Mucosa of gallbladder (tissue), 1 donor: ENCODE data around the gene TMUB1. TPM values are rescaled to one million over a fixed set of nuclear protein-coding genes. Genes with fewer than 3 reads are reported as not detected.

Experiments
- DNase-seq: peaks from one replicate; pipeline ENCODE4 v3.0.0-alpha.2; 2020; ENCODE audit warnings: low spot score
- total RNA-seq: library from RNA; stranded (reverse); gene quantifications from one replicate; pipeline ENCODE4 v1.2.1, GENCODE V29; 2021
- donor health status: DM: no; HTN: no; CAD: no.

Gene TMUB1
- total RNA-seq, 1 donor from 2014 or later = 69.1 TPM

DNA sequence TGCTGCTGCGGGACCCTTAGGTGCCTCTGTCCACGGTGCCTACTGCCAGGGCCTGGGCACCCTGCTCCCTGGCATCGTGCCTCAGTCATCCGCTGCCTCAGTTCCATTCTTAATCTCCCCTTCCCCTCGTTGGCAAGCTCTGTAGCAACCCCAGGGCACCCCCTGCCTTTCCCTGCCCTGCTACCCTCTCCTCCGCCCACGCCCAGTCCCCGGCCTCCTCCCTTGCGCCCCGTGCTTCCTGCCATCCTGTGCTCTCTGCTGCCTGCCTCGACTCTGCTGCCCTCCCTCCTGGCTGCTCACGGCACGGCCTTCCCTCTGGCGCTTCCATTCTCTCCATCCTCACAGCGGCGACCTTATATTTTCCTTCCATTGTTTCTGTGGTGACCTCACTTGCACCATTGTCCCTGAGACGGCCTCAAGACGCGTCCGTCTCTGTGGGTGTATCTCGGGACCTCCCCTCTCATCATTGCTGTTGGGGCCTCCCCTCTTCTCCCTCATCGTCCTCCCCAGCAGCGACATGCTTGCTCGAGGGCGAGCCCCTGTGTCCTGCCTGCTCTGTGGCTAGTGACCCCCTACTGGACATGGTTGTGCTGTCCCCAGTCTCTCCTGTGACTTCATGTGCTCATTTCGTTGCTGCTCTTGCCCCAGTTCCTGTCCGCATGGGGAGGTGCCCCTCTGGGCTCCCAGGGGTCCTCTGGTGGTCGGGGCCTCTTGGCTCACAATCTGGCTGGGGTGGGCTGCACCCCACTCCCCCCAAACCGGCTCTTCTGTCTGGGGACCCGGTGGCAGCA is 38.3 kb upstream of the TMUB1 start:
- no peak for DNase-seq

DNA sequence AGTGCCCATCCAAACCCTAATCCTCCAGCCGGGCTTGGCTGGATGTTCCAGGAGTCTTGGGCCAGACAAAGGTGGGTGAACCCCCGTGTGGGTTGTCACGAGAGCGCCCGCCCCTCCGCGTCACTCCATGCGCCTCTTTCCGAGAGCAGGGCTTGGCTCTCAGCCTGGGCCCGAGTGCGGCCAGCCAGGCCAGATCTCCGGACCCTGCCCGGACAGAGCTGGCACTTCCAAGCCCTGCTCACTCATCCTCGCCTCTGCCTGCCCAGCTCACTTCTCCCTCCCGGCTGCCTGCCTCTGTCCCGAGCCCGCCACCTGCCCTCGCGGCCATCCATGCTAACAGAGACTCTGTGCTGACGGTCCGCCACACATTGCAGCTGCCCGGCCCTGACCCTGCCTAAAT is 37.6 kb upstream of the TMUB1 start:
- DNase-seq = no peak

DNA sequence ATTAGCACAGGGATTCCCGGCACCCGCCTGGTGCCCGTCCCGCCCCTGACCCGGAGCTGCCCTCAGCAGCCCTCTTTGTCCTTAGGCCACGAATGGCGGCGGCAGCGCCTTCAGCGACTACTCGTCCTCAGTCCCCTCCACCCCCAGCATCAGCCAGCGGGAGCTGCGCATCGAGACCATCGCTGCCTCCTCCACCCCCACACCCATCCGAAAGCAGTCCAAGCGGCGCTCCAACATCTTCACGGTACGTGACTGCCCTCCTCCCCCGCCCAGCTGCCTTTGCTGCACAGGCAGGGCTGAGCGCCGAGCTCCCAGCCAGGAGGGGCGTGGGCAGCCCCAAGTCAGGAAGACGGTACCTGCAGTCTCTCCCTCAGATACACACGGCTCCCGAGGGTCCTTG is 36.6 kb upstream of the TMUB1 start:
- no peak for DNase-seq

DNA sequence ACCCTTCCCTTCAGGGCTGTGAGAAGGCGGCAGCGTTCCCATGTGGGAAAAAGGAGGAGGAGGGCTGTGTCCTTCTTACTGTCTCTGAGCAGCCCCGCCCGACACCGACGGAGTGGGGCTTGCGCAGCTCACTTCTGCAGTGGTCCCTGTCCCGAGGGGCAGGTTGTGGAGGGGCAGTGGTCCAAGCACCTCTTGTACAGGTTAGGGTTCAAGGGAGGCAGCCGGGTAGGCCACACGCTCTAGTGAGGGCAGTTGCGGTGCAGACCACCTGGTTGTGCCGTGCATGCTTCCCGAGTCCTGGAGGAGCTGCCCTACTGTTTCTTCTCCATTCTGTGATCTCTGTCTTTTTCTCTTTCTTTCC is 35.7 kb upstream of the TMUB1 start:
- DNase-seq = no peak

DNA sequence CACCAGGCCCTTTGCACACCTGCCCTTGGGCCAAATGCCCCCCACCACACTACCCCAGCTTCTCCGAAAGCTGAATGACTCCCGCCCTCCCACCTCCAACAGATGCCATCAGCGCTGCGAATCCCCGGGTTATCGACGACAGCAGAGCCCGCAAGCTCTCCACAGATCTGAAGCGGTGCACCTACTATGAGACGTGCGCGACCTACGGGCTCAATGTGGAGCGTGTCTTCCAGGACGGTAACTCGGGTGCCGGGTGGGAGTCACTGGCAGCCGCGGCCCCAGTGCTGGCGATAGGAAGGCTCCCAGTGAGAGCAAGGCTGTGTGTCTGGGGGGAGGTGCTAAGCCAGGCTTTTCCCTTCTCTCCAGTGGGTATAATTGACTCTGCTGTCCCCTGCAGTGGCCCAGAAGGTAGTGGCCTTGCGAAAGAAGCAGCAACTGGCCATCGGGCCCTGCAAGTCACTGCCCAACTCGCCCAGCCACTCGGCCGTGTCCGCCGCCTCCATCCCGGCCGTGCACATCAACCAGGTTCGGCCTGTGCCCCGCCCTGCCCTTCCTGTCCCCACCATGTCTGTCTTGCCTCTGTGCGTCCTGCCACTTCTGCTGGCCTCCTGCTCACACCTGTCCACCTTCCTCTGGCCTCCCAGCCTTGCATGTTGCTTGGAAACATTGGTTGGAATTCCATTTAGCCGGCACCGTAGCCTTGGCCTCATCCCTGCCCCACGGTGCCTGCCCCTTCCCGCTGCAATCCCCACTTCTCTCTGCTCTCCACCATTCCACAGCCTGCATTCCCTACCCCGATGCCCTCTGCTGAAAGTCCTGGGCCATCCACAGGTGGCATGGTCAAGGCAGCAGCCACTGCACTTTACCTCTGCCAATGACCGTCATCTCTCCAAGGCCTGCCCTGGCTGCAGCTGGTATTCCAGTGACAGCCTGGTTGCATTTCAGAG is 35.1 kb upstream of the TMUB1 start:
- no peak for DNase-seq

DNA sequence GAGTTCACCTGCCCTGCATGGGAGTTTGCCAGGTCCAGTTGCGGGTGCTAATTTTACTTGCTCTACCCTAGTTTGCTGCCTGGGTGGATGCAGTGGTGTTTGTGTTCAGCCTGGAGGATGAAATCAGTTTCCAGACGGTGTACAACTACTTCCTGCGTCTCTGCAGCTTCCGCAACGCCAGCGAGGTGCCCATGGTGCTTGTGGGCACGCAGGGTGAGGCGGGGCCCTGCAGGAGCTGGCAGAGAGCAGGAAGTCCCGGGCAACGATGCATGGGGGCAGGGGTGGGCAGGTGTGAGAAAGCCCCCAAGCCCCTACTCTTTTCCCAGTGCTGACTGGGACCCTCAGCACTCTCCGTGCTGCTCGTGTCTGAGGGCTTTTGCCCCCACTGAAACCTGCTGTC is 34.3 kb upstream of the TMUB1 start:
- DNase-seq = no peak

DNA sequence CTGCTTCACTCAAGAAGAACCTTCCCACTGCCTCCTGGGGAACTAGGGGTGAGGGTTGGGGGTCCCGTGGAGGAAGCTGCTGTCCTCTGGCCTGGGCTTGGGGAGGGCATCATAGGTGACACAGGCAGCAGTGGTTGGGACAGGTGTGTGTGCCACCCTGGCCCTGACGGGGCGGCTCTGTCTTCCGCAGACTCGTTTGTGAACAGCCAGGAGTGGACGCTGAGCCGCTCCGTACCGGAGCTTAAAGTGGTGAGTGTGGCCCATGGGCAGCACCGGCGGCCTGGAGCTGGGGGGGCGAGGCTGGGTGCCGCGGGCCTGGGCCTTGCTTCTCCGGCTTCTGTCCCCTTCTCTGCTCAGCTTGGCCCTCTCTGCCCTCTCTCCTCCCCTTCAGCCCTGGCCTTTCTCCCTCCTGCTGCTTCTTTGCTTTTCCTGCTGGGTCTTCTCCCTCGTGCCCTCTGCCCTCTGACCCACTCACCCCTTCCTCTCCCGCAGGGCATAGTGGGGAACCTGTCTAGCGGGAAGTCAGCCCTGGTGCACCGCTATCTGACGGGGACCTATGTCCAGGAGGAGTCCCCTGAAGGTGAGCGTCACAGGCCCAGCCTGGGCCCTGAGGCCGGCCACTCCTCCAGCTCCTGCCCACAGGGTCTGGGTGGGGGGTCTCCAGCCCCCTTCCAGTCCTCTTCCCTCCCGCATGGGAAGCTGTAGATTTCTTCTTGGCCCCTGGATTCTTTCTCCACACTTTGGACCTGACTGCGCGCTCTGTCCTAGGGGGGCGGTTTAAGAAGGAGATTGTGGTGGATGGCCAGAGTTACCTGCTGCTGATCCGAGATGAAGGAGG is 33.5 kb upstream of the TMUB1 start:
- no peak for DNase-seq

DNA sequence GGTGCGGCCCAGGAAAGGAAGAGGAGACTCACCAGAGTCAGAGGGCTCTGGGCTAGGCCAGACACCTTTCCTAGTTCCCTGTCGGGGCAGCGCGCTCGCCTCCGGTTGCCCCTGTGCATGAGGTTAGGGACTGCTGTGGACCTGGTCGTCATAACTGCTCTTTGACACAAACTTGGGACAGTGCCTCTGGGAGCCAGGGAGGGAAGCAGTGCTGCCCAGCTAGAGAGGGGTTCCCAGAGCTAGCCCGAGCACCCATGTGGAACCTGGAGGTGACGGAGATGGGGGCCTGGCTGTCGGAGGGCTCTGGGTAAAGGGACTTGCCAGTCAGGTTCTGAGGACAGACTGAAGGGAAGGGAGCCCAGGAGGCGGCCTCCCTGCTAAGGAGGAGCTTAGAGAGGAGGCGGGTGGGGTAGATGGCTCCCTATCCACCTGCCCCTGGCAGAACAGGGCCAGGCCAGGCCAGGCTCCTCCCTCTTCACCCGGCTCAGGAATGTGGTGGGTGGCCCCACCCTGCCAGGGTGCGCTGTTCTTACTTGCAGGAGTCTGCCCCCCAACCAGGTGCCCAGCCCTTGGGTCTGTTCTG is 32.6 kb upstream of the TMUB1 start:
- peak; percentile 65 for DNase-seq

DNA sequence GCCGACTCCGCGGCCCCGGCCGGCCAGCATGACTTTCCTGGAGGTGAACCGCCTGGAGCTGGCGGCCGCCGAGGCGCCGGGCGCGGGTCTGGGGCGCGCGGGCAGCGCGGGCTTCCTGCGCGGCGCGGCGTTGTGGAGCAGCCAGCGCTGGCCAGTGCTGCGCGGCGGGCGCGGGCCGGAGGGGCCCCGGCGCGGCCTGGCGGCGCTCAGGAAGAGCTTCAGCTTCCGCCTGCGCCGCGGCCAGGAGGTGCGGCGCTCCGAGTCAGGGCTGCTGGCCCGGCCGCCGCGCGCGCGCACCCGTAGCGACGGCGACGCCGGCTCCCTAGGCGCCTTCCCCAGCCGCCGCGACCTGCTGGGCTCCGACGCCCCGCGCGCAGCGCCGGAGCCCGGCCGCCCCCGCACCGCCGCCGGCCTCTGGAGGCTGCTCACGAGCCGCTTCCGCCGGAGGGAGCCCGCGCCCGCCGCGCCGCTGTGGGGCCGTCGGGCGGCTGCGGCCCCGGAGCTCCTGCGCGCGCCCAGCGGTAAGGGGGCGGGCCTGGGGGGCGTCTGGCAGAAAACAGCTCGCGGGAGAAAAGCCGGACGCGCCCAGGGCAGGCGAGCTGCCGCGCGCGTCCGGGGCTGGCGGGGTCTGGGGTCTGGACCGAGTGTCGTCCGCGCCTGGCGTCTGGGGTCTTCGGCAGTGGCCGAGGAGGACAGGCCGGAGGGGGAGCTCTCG is 32.0 kb upstream of the TMUB1 start:
- no peak for DNase-seq

DNA sequence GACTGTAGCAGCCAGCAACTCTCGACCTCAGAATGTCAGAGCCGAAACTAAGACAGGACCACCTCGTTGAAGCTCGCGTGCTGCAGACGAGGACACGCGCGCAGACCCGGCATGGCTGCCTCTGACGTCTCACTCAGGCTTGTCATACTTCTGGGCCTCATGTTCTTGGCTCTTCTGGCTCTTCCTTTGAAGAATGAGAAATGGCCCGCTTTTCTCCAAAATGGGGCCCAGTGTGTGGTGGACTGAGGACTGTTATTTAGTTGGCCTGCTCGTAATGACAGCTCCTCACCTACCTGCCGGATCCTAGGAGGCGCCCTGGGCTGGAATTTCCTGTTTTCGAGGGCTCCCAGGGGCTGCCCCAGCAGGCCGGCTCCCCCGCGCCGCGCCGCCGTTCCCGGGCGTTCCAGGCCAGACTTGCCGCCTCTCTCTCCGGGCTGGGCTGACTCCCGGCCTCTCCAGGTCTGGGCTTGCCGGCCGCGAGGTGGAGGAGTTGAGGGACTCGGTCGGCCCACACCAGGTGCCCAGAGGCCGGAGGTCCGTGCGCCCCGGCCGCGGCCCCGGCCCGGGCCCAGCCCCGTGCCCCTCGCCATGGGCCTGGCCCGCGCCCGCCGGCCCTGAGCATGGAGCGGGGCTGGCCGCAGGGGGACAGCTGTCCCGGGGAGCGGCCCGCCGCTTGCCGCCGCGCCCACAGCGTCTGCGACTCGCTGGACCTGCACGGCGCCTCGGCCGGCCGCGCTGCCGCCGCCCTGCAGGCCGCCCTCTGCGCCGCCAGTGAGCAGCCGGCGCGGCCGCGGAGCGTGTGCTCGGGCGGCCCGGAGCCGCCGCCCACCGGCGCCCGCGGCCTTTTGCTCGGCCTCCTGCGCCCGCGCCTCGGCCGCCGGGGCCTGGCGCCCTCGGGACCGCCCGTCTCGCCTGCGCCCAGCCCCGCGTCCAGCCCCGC is 31.1 kb upstream of the TMUB1 start:
- no peak for DNase-seq

DNA sequence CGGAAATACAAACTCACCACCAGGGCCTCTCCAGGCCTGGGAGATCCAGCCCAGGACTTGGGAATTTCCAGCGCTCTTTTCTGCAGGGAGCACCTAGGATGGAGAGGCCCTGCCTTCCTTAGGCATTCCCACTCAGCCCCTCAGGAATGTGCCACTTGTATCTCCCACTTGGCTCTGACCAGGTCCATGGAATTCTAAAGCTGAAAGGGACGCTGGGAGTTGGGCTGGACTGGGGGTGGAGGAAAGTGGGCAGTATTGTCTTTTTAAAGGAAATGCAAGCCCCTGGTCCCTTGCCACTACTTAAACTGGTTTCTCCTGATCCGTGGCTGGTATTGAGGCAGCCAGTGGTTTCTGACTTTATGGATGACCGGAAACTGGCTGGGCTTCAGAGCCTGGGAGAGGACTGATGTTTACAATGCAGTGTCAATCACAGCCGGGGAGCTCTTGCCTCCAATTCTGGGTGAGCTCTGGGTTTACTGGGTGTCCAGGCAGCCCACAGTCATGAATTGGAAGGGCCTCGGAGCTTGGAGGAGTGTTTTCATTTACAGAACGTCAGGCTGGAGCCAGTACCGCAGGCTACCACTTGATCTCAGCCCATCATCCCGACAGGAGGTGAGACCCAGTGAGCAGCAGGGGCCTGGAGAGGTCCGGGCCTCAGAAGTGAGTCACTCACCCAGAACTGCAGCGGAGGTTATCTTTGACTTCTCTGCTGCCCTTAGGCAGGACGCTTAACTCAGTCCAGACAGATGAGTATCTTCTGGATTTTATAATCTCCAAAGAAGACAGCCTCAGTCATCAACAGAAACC is 30.3 kb upstream of the TMUB1 start:
- no peak for DNase-seq

DNA sequence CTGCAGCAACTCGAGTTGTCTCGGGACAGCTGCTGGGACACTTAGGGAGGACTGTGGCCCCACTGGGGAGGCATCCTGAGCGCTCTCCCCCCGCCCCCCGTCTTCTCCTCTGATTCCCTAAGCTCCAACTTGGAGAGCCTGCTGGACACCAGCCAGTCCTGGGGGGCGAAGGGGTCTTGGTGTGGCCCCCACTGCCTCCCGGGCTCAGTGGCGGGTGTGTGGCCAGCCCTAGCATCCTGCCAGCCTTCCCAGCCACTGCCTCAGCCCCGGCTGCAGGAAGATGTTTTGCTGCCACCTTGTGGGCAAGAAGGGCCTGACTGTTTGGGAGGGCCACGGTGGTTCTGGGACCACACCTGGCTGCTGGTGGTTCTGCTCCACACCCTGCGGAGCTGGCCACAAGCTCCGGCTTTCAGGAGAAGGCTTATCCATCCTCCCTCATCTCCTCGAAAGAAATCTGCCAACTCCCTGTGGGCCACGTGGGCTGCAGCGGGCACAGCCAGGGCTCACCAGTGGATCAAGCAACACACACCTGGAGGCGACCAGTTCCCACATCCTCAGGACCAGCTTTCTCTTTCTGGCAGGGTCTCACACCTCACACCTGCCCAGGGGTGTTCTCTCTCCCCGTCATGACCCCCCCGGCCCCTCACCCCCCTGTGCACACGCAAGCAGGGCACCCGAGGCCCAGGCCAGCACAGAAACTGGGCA is 27.8 kb upstream of the TMUB1 start:
- peak; percentile 77 for DNase-seq

DNA sequence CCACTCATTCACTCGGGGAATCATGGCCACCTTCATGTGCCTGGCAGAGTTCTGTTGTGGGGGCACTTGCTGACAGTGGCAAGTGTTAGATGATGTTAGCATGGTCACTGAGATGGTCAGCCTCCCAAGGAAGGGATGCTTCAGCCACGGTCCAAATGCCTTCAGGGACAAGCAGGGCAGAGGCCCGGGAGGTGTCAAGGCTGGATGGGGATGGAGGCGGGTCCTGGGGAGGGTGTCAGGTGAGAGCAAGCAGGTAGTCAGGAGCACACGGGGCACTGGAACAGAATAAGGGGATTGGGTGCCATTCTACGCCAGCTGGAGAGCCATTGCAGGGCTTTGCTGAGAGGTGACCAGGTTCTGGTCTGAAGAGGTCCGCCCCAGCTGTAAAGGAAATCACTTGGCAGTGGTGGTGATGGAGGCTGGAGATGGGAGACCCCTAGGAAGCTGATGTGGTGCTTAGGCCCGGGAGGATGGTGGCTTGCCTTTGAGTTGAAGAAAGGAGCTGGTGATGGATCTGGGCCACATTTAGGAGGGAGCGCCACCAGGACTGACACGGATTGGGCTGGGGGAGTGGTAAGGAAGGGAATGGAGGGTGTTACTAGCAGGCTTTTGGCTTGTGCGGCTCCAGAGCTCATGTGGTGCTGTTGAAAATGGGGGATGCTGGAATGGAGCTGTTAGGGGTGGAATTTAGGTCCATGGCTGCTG is 27.1 kb upstream of the TMUB1 start:
- no peak for DNase-seq

DNA sequence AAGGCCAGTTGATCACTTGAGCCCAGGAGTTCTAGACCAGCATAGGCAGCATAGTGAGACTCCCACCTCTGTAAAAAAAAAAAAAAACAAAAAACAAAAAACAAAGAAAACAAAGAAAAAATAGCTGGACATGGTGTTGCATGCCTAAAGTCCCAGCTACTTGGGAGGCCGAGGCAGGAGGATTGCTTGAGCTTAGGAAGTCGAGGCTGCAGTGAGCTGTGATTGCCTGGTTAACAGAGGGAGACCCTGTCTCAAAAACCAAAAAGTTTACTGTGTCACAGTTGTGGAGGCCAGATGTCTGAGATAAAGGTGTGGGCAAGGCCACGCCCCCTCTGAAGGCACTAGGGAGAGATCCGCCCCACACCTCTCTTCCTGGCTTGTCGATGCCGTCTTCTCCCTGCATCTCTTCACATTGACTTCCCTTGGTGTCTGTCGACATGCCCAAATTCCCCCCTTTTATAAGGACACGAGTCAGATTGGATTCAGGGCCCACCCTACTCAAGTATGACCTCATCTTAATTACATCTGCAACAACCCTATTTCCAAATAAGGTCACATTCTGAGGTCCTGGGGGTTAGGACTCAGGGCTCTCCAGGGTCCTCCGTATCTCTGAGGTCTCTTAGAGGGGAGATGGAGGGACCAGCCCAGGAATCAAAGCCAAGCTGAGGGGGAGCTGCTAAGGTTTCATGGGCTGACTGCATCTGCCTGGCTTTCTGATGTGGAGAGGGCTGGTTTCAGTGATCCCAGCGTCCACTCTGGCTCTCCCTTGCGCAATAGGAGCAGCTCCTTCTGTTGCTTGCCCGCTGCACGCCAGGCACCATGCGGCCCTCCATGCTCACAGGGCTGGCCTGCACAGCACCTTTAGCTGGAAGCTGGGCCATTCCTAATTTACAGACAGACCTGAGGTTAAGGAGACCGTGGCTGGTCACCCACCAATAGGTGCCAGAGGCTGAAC is 26.1 kb upstream of the TMUB1 start:
- no peak for DNase-seq

DNA sequence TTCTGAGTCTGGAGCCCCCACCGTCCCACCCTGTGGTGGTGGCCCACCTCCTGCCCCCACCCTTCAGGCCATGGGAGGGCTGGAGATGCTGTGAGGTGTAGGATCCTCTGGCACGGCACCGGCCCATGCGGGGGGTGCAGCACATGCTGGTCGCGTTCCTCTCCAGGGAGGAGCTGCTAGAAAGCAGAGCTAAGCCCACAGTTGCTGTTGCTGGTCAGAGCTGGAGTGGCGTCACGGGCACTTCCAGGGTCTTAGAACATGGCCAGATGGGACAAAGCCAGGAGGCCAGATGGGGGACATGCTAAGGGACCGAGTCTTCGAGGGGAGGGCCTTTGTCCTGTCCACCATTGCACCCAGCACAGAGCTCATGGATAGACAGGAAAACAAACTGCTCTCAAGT is 24.6 kb upstream of the TMUB1 start:
- DNase-seq = no peak

DNA sequence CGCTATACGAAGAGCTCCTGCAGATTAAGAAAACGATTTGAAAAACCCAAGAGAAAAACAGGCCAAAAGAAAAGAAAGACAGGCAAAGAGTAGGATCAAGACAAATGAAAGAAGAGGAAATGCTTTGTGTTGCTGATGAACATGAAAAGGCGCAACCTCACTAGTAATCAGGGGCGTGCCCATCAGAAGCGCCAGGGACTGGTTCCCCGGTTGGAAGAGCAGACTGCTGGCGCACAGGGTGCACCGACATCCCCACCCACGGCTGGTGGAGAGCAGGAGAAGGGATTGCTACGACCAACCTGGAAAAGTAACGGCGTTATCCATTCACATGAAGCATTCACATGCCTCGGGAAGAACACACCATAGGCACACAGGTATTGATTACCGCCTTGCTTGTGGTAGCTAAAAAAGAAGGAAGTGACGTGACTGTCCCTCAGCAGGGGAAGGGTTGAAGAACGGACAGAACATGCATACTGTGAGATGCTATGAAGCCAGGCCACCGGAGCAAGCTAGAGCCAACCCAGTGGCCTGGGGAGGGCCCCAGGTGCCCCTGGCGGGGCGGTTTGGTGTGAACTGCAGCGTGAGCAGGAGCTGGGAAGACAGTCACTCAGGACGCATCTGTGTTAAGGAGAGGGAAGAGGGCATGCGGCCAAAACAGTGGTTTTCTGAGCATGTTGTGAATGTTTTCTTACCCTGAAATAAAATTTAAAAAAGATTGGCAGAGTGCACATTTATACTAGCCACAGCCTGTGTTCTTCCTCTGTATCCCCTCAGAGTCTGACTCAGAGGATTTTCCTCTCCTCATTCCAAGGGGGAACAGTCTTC is 21.3 kb upstream of the TMUB1 start:
- DNase-seq = no peak
